GM10266 (cell line): ENCODE data around the gene PNPLA7.

Experiments used
- DNase-seq: peaks from one replicate; pipeline ENCODE4 v3.0.0; 2012; ENCODE audit errors: extremely low spot score
- CTCF ChIP-seq: IDR thresholded peaks from 2 replicates; pipeline ENCODE4 v1.5.1; 2012; ENCODE audit warnings: mild to moderate bottlenecking, low read depth; ENCODE audit not compliant: control insufficient read depth, insufficient read depth; ENCODE audit errors: missing control alignments

The PNPLA7 gene

DNA sequence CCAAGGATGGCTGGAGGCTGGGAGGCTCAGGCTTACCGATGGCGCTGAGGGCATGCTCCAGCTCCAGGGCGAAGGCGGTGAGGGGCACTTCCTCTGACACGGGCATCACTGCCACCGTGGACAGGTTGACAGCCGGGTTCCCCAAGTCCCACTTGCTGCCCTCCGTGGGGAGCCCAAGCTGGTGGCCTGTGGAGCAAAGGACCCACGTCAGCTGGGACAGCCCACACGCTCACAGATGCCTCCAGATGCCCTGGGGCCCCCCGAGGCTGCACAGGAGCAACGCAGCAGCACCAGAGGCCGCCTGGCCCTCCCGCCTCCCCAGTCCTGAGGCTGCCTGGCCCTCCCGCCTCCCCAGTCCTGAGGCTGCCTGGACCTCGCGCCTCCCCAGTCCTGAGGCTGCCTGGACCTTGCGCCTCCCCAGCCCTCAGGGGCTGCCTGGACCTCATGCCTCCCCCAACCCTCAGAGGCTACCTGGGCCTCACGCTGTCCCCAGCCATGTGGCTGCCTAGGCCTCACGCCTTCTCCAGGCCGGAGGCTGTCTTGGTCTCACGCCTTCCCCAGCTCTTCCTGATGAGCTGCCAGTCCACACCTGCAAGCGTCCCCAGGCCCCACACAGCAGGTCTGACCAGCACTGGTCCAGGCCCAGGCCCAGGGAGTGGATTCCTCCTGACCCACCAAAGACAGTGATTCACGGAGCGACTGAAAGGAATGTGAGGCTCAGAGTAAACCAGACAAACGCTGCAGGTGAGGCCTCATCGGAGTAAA lies 65.5 kb downstream of the PNPLA7 start:
- no peak for DNase-seq

DNA sequence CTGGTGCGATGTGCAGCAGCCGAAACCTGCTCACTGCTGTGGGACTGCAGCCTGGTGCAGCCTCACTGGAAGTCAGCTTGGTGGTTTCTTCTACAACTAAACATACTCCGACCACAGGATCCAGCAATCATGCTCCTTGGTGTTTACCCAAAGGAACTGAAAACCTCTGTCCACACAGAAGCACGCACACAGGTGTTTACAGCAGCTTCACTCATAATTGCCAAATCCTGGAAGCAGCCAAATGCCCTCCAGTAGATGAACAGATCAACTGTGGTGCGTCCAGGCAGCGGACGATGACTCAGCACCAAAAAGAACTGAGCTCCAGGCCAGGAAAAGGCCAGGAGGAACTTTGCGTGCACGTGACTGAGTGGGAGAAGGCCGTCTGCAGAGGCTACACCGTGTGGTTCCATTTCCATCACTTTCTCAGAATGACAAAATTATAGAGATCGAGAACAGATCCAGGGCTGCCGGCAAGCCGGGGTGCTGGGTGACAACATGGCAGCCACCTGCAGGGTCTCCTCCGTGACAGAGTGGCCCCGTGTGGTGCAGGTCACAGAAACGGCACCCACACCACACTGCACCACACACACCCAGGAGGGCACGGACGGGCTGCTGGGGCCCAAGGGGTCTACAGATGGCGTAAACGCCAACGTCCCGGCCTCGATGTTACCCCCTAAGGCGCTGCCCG lies 68.0 kb downstream of the PNPLA7 start:
- no peak for DNase-seq
- no peak for TF ChIP-seq CTCF

More for the DNA sequence above, 65.5 kb downstream of the PNPLA7 start:
- no peak for TF ChIP-seq CTCF

GRCh38 chr9:137480686-137481683 lies 69.2 kb downstream of the PNPLA7 start:
- no peak for TF ChIP-seq CTCF
- no peak for DNase-seq

- DNase-seq: no peak
- no peak for TF ChIP-seq CTCF
Measured at GRCh38 chr9:137479892-137480685, 70.1 kb downstream of the PNPLA7 start.

GRCh38 chr9:137478962-137479861 lies 71.0 kb downstream of the PNPLA7 start:
- no peak for DNase-seq
- no peak for TF ChIP-seq CTCF

- TF ChIP-seq CTCF: no peak
- DNase-seq: no peak
Measured at GRCh38 chr9:137478613-137478961, 71.6 kb downstream of the PNPLA7 start.
